Suprapubic skin (tissue), 4 donors: ENCODE results near the gene FAM83B. TPM values are rescaled to one million over a fixed set of nuclear protein-coding genes. Genes with fewer than 3 reads are reported as not detected.

Source experiments
- DNase-seq, 2 donors: peaks; one replicate each; pipeline ENCODE4 v3.0.0-alpha.2; 2019; ENCODE audit warnings: low spot score in 2 of 2
- H3K27ac ChIP-seq: fragments of 200-600 bp; sonication (generic); one replicate; pipeline ENCODE4 v1.5.1; 2019
- H3K27me3 ChIP-seq: fragments of 200-600 bp; sonication (generic); one replicate; pipeline ENCODE4 v1.5.1; 2019
- H3K36me3 ChIP-seq: fragments of 200-600 bp; sonication (generic); one replicate; pipeline ENCODE4 v1.5.1; 2019
- H3K4me1 ChIP-seq: fragments of 200-600 bp; sonication (generic); one replicate; pipeline ENCODE4 v1.5.1; 2019
- H3K4me3 ChIP-seq: fragments of 200-600 bp; sonication (generic); one replicate; pipeline ENCODE4 v1.5.1; 2019; ENCODE audit warnings: mild to moderate bottlenecking
- H3K9me3 ChIP-seq: fragments of 200-600 bp; sonication (generic); one replicate; pipeline ENCODE4 v1.5.1; 2019
- CTCF ChIP-seq, 2 donors: fragments of 200-600 bp in 1 of 2; fragments of 450-650 bp in 1 of 2; sonication (generic) in 1 of 2; IDR thresholded peaks; one replicate each; pipeline ENCODE4 v1.5.1; 2016 to 2019; ENCODE audit warnings: antibody characterized with exemption in 2 of 2, mild to moderate bottlenecking in 1 of 2, moderate library complexity in 1 of 2
- EP300 ChIP-seq: sonication (generic); formaldehyde crosslinking; IDR thresholded peaks from one replicate; pipeline ENCODE4 v1.6.1; 2017; ENCODE audit warnings: antibody characterized with exemption
- POLR2A ChIP-seq, 2 donors: fragments of 450-650 bp; IDR thresholded peaks; one replicate each; pipeline ENCODE4 v1.6.1; 2017; ENCODE audit warnings: antibody characterized with exemption in 2 of 2, mild to moderate bottlenecking in 2 of 2, moderate library complexity in 2 of 2
- POLR2AphosphoS5 ChIP-seq, 3 donors: sonication (generic); formaldehyde crosslinking; IDR thresholded peaks; one replicate each; pipeline ENCODE4 v1.6.1; 2017; ENCODE audit warnings: antibody characterized with exemption in 3 of 3
- WGBS: methylation state at CpG from one replicate; pipeline ENCODE4 v1.1.5; 2018; 5-methylcytosine and 5-hydroxymethylcytosine counted together
- total RNA-seq, 4 donors: library from RNA; depleted of rRNA; stranded (reverse); fragments of >200 nt; gene quantifications; one replicate each; pipeline ENCODE4 v1.1.0, GENCODE V29; 2016

The FAM83B gene
- total RNA-seq, 4 donors from 2014 or later = 100 to 153 (median 125) TPM

DNA sequence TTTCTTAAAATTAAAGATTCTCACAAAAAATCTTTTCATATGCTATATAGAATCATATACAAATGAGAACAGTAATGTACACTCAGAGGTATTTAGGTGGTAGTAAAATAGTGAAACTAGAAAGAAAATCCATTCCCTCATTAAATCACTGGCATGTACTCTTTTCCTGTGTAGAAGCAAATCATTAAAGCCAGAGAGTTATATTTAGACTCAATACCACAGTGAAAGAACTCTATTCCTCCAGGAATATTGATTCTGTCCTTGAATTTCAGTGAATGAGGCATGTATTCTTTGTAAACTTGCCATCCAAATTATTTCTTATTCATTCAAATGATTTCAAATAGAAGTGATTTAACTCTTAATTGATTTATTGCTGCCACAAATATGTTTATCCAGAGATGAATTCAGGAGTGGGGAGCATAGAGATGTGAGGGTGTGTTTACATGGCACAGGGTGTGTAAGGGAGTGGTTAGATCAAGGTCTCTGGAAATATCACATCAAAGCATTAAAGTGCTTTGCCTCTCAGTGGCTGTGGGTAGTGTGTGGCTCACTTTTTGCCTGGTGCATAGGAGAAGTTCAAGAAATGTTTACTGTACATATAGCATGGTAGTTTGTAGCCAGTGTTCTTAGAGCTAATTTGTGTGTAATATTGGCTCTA lies 141.2 kb downstream of the FAM83B start:
- H3K4me1 ChIP-seq = no peaks in the 10 kb centered on the region
- TF ChIP-seq CTCF (IDR thresholded peaks at IDR 0.05) (no peak), EP300 (no peak), POLR2A (IDR thresholded peaks at IDR 0.05) (no peak), POLR2AphosphoS5 (IDR thresholded peaks at IDR 0.05) (no peak)
- H3K4me3 ChIP-seq = no peak overlapping the region
- H3K9me3 ChIP-seq = peaks cover 3% of the 10 kb centered on the region
- no peaks in the 10 kb centered on the region for H3K27me3 ChIP-seq
- H3K36me3 ChIP-seq = no peaks in the 10 kb centered on the region
- no peak overlapping the region for H3K27ac ChIP-seq
- DNase-seq = no peak

DNA sequence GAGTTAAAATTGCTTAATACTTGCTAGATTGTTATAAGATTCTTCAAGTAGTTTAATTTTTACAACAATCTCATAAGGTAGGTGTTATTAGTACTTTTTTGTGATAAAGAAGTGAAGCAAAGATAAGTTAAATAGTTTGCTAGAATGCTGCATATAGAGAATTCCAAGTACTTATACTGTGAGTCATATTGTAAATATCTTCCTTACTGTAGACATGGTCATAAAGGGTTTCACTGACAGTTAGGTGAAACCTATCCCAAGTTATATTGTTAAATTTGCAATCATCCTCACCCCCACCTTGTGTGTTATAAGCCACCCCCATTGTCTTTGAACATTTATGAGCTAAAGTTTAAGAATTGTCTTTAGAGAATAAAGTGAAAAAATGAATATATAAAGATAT lies 142.0 kb downstream of the FAM83B start:
- DNase-seq = no peak
- no peaks in the 10 kb centered on the region for H3K27me3 ChIP-seq
- no peak overlapping the region for H3K4me3 ChIP-seq
- peaks cover 3% of the 10 kb centered on the region for H3K9me3 ChIP-seq
- H3K36me3 ChIP-seq = no peaks in the 10 kb centered on the region
- H3K27ac ChIP-seq = no peak overlapping the region
- no peaks in the 10 kb centered on the region for H3K4me1 ChIP-seq
- TF ChIP-seq CTCF (IDR thresholded peaks at IDR 0.05) = no peak
- no peak for TF ChIP-seq POLR2AphosphoS5 (IDR thresholded peaks at IDR 0.05)
- no peak for TF ChIP-seq POLR2A (IDR thresholded peaks at IDR 0.05)
- TF ChIP-seq EP300 = no peak

GRCh38 chr6:54990001-54990400 lies 143.4 kb downstream of the FAM83B start:
- Histone ChIP-seq H3K4me1 (no peaks in the 10 kb centered on the region), H3K9me3 (no peaks in the 10 kb centered on the region), H3K27me3 (no peaks in the 10 kb centered on the region), H3K27ac (no peak overlapping the region), H3K4me3 (no peak overlapping the region), H3K36me3 (no peaks in the 10 kb centered on the region)
- no peak for DNase-seq
- TF ChIP-seq POLR2AphosphoS5 (IDR thresholded peaks at IDR 0.05) = no peak
- TF ChIP-seq EP300 = no peak
- TF ChIP-seq POLR2A (IDR thresholded peaks at IDR 0.05) = no peak
- TF ChIP-seq CTCF (IDR thresholded peaks at IDR 0.05) = no peak
- WGBS = 36% methylated on average over 3 of the region's 3 CpGs
